Tibial artery (tissue), 4 donors: ENCODE measurements around the gene MAU2.
"Not testable (repeated sequence)": the region's sequence is repeated elsewhere in the genome, so short reads cannot be mapped to it uniquely, and the experiment has no call there.

Experiments used
- DNase-seq, 2 donors: peaks; one replicate each; pipeline ENCODE4 v3.0.0-alpha.2; 2019
- H3K27ac ChIP-seq, 2 donors: fragments of 200-600 bp; sonication (generic) in 1 of 2; 1 replicate in 1 of 2; 2 replicates in 1 of 2; pipeline ENCODE4 v1.5.1; 2018 to 2019; ENCODE audit warnings: mild to moderate bottlenecking in 1 of 2
- H3K27me3 ChIP-seq, 2 donors: fragments of 200-600 bp; sonication (generic) in 1 of 2; one replicate each; pipeline versions ENCODE4 v1.5.1 to v1.6.0; 2016 to 2019
- H3K36me3 ChIP-seq, 3 donors: fragments of 200-600 bp; sonication (generic) in 2 of 3; one replicate each; pipeline ENCODE4 v1.5.1; 2016 to 2019; ENCODE audit warnings: mild to moderate bottlenecking in 2 of 3
- H3K4me1 ChIP-seq, 4 donors: fragments of 200-600 bp; sonication (generic) in 2 of 4; 1 replicate in 3 of 4; 2 replicates in 1 of 4; pipeline ENCODE4 v1.5.1; 2016 to 2019
- H3K4me3 ChIP-seq, 2 donors: fragments of 200-600 bp; sonication (generic) in 1 of 2; 1 replicate in 1 of 2; 2 replicates in 1 of 2; pipeline ENCODE4 v1.5.1; 2018 to 2019; ENCODE audit warnings: mild to moderate bottlenecking in 2 of 2
- H3K9me3 ChIP-seq, 3 donors: fragments of 200-600 bp; sonication (generic) in 1 of 3; one replicate each; pipeline ENCODE4 v1.5.1; 2016 to 2019
- intact Hi-C: fragments of 100-400 bp; cut with DNase I; formaldehyde crosslinking; loops from one replicate; pipeline ENCODE4 v1.15.0; 2023; ENCODE audit warnings: low total_unique reads
- TF ChIP-seq, protein P1 (sequence below), 2 experiments: fragments of 200-600 bp in 1 of 2; fragments of 450-650 bp in 1 of 2; IDR thresholded peaks; one replicate each; pipeline ENCODE4 v1.5.1; 2017 to 2019; ENCODE audit warnings: antibody characterized with exemption in 2 of 2, mild to moderate bottlenecking in 1 of 2, moderate library complexity in 1 of 2

MAU2 gene

DNA sequence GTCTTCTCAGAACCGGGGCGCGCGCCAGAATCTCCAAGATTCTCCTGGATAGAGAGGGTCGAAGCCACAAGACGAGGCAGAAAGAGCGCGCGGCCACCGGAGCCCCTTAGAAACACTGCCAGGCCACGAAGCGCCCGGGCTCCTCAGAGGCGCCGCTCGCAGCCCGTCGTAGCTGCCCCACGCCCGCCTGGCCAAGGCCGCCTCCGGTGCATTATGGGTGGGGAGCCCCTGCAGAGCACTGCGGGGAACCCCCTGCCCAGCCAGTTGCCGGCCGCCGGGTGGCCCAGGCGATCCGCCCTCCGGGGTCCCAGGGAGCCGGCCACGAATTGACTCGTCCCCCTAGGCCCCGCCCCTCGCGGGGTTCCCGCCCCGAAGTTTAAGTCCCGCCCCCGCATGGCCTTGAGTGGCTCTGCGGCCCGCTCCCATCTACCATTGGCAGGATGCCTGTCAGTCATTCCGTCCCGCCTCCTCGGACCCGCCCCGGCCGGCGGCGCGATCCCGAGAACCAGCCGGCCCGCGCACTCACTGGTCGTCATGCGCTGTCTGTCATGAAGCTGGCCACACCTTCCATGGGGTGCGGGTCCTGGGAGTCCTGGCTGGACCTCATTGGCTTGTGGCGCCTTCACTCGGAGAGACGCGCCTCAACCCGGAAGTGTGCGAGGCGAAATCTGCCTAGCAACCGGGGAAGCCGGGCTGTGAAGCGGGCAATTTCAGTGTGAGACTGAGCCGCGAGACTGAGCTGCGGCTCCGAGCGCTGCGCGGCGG, 64.7 kb downstream of the MAU2 start:
- H3K9me3 ChIP-seq, result no peaks in the 10 kb centered on the region
- H3K27ac ChIP-seq, result peak overlapping the region; percentile 84
- TF ChIP-seq, protein P1, sequence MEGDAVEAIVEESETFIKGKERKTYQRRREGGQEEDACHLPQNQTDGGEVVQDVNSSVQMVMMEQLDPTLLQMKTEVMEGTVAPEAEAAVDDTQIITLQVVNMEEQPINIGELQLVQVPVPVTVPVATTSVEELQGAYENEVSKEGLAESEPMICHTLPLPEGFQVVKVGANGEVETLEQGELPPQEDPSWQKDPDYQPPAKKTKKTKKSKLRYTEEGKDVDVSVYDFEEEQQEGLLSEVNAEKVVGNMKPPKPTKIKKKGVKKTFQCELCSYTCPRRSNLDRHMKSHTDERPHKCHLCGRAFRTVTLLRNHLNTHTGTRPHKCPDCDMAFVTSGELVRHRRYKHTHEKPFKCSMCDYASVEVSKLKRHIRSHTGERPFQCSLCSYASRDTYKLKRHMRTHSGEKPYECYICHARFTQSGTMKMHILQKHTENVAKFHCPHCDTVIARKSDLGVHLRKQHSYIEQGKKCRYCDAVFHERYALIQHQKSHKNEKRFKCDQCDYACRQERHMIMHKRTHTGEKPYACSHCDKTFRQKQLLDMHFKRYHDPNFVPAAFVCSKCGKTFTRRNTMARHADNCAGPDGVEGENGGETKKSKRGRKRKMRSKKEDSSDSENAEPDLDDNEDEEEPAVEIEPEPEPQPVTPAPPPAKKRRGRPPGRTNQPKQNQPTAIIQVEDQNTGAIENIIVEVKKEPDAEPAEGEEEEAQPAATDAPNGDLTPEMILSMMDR (IDR thresholded peaks at IDR 0.05), result peak; percentile 16 to 29
- no peaks in the 10 kb centered on the region for H3K36me3 ChIP-seq
- no peaks in the 10 kb centered on the region for H3K27me3 ChIP-seq
- peak; percentile 100 for DNase-seq
- H3K4me3 ChIP-seq, result peak overlapping the region; percentile 74
- peaks cover 0 to 52% (median 48%) of the 10 kb centered on the region in 4 donors for H3K4me1 ChIP-seq
- intact Hi-C loops, result loop anchor here (2.0 kb wide), 1 partner anchor 19 kb away; the partner anchor contains the start of gene GATAD2A

- DNase-seq, result no peak
- intact Hi-C loops, result loop anchor here (2.0 kb wide), 1 partner anchor 19 kb away; the partner anchor contains the start of gene GATAD2A
- Histone ChIP-seq H3K9me3 (no peaks in the 10 kb centered on the region), H3K36me3 (no peaks in the 10 kb centered on the region), H3K4me1 (peaks cover 0 to 60% (median 46%) of the 10 kb centered on the region in 4 donors), H3K27ac (peak overlapping the region; percentile 82 to 84), H3K4me3 (peak overlapping the region; percentile 74), H3K27me3 (no peaks in the 10 kb centered on the region)
- TF ChIP-seq, protein P1 (IDR thresholded peaks at IDR 0.05), result no peak
Measured at GRCh38 chr19:19385896-19386869, 65.6 kb downstream of the MAU2 start.

GRCh38 chr19:19387108-19387507, 66.5 kb downstream of the MAU2 start:
- H3K27ac ChIP-seq, result peak overlapping the region; percentile 82 to 84
- intact Hi-C loops, result no loop called here
- no peaks in the 10 kb centered on the region for H3K36me3 ChIP-seq
- no peaks in the 10 kb centered on the region for H3K9me3 ChIP-seq
- H3K4me1 ChIP-seq, result peaks cover 0 to 66% (median 46%) of the 10 kb centered on the region in 4 donors
- TF ChIP-seq, protein P1 (IDR thresholded peaks at IDR 0.05), result no peak
- H3K4me3 ChIP-seq, result peak overlapping the region; percentile 74
- DNase-seq, result no peak
- H3K27me3 ChIP-seq, result no peaks in the 10 kb centered on the region

DNA sequence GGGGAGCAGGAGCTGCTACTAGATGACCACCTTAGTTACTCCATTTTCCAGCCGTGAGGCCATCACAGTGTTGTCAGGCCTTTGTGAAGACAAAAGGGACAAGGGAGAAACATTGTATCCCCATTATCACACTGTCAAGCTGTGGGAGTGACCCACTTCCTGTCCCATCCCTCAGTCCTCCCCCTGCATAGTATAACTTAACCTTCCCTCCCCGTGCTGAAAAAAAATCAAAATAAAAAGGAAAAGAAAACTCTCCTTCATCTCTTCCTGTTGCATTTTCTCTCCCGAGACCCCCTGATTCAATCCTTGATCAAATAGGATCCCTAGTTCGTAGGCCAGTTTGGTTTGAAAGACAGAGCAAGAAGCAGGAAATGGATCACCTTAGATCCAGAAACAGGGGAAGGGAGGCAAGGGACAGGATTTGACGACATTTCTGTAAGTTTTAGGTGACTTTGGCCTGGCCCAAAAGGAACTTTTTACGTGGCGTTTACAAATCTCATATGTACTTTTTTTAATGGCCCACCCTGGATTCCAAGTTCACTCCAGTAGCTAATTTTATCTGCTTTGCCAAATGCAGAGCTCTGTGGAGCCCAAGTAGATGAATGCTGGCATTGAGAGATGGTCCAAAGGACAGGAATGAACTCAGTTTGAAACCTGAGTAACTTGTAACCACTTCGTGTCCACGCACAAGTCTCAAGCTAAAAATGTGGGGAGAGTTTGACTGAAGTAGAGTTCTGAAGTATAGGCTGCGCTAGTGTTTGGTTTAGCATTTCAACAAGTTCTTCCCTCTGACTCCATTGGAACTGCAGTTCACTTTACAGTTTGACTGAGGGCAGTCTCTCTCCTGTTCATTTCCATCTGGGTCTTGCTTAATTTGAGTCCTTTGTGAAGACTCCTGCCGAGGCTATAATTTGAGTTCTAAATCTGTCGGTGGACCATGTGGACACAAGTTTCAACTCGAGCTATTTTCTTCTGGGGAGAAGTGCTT, 68.2 kb downstream of the MAU2 start:
- no peaks in the 10 kb centered on the region for H3K27me3 ChIP-seq
- DNase-seq, result no peak
- intact Hi-C loops, result no loop called here
- no peaks in the 10 kb centered on the region for H3K9me3 ChIP-seq
- TF ChIP-seq, protein P1 (IDR thresholded peaks at IDR 0.05), result no peak
- peaks cover 0 to 72% (median 47%) of the 10 kb centered on the region in 4 donors for H3K4me1 ChIP-seq
- peak overlapping the region; percentile 67 to 84 for H3K27ac ChIP-seq
- no peaks in the 10 kb centered on the region for H3K36me3 ChIP-seq
- no peak overlapping the region for H3K4me3 ChIP-seq

DNA sequence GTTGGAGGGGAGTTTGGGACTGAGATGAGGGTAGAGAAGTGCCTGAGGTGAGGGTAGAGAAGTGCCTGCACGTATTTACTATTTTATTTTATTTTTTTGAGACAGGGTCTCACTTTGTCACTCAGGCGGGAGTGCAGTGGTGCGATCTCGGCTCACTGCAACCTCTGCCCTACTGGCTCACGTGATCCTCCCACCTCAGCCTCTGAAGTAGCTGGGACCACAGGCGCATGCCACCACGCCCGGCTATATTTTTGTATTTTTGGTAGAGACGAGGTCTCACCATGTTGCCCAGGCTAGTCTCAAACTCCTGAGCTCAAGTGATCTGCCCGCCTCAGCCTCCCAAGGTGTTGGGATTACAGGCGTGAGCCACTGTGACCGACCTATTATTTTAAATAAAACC, 69.1 kb downstream of the MAU2 start:
- H3K9me3 ChIP-seq, H3K27me3 ChIP-seq, H3K36me3 ChIP-seq, H3K4me3 ChIP-seq, intact Hi-C loops, DNase-seq: not testable (repeated sequence)
- Histone ChIP-seq H3K4me1 (peaks cover 0 to 65% (median 44%) of the 10 kb centered on the region in 4 donors), H3K27ac (peak overlapping the region; percentile 67 to 84)

DNA sequence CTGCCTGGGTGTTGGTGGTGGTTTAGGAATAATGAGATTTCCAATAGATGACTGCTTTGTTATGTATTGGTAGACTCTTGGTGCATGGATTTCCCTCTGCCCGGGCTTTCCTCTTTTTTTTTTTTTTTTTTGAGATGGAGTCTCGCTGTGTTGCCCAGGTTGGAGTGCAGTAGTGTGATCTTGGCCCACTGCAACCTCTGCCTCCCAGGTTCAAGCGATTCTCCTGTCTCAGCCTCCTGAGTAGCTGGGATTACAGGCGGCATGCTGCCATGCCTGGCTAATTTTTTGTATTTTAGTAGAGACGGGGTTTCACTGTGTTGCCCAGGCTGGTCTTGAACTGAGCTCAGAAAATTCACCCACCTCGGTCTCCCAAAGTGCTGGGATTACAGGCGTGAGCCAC, 73.7 kb downstream of the MAU2 start:
- peaks cover 0 to 39% (median 11%) of the 10 kb centered on the region in 4 donors for H3K4me1 ChIP-seq
- H3K36me3 ChIP-seq, H3K27ac ChIP-seq, intact Hi-C loops, H3K4me3 ChIP-seq, DNase-seq, H3K27me3 ChIP-seq, H3K9me3 ChIP-seq: not testable (repeated sequence)
